H9 (cell line): ENCODE data around the gene SCFD2. TPM values are rescaled to one million over a fixed set of nuclear protein-coding genes. Genes with fewer than 3 reads are reported as not detected.

ENCODE experiments used
- DNase-seq: peaks from one replicate; pipeline ENCODE4 v3.0.0-alpha.2; 2017
- H2AFZ ChIP-seq: one replicate; pipeline ENCODE4 v1.6.1; 2013; ENCODE audit warnings: mild to moderate bottlenecking, low read length, control low read depth, moderate library complexity
- H2AK5ac ChIP-seq: 2 replicates; pipeline ENCODE4 v1.6.1; 2013; ENCODE audit warnings: low read length, control low read depth, mixed read lengths; ENCODE audit not compliant: insufficient read length
- H2BK120ac ChIP-seq: one replicate; pipeline ENCODE4 v1.6.1; 2013; ENCODE audit warnings: low read depth, mild to moderate bottlenecking, low read length, control low read depth, inconsistent platforms; ENCODE audit not compliant: poor library complexity, severe bottlenecking
- H2BK12ac ChIP-seq: 2 replicates; pipeline ENCODE4 v1.6.1; 2013; ENCODE audit warnings: low read length, control low read depth, mixed read lengths, low read depth; ENCODE audit not compliant: insufficient read length
- H2BK15ac ChIP-seq: 2 replicates; pipeline ENCODE4 v1.6.1; 2013; ENCODE audit warnings: low read depth, low read length, control low read depth
- H2BK20ac ChIP-seq: one replicate; pipeline ENCODE4 v1.6.1; 2013; ENCODE audit warnings: low read depth, mild to moderate bottlenecking, low read length, control low read depth, inconsistent platforms; ENCODE audit not compliant: poor library complexity, severe bottlenecking
- H2BK5ac ChIP-seq: 2 replicates; pipeline ENCODE4 v1.6.1; 2013; ENCODE audit warnings: low read length, control low read depth, mixed read lengths; ENCODE audit not compliant: insufficient read length
- H3K14ac ChIP-seq: 2 replicates; pipeline ENCODE4 v1.6.1; 2013; ENCODE audit warnings: low read length, control low read depth; ENCODE audit not compliant: insufficient read depth
- H3K18ac ChIP-seq: 2 replicates; pipeline ENCODE4 v1.6.1; 2013; ENCODE audit warnings: low read depth, mild to moderate bottlenecking, mixed read lengths, low read length, control low read depth; ENCODE audit not compliant: insufficient read length
- H3K23ac ChIP-seq: 2 replicates; pipeline ENCODE4 v1.6.1; 2013; ENCODE audit warnings: low read length, control low read depth, mixed read lengths, low read depth; ENCODE audit not compliant: insufficient read length
- H3K23me2 ChIP-seq: 2 replicates; pipeline ENCODE4 v1.6.1; 2013; ENCODE audit warnings: low read depth, mild to moderate bottlenecking, mixed read lengths, low read length, control low read depth; ENCODE audit not compliant: insufficient read length, poor library complexity, severe bottlenecking
- H3K27ac ChIP-seq: 2 replicates; pipeline ENCODE4 v1.5.1; 2013; ENCODE audit warnings: low read length, control low read depth, mixed read lengths, low read depth; ENCODE audit not compliant: insufficient read length
- H3K27me3 ChIP-seq: 2 replicates; pipeline ENCODE4 v1.6.1; 2013; ENCODE audit warnings: low read length, control low read depth, inconsistent platforms; ENCODE audit not compliant: insufficient read depth
- H3K4ac ChIP-seq: 2 replicates; pipeline ENCODE4 v1.6.1; 2013; ENCODE audit warnings: low read depth, mild to moderate bottlenecking, control low read depth, inconsistent platforms, low read length, moderate library complexity
- H3K4me1 ChIP-seq: 2 replicates; pipeline ENCODE4 v1.6.1; 2013; ENCODE audit warnings: low read length, control low read depth, inconsistent platforms; ENCODE audit not compliant: insufficient read depth
- H3K4me2 ChIP-seq: 2 replicates; pipeline ENCODE4 v1.6.1; 2013; ENCODE audit warnings: low read length, control low read depth, mixed read lengths; ENCODE audit not compliant: insufficient read length, insufficient read depth
- H3K56ac ChIP-seq: 2 replicates; pipeline ENCODE4 v1.6.1; 2013; ENCODE audit warnings: low read depth, mild to moderate bottlenecking, mixed read lengths, low read length, control low read depth; ENCODE audit not compliant: insufficient read length
- H3K79me1 ChIP-seq: 2 replicates; pipeline ENCODE4 v1.6.1; 2013; ENCODE audit warnings: low read depth, mild to moderate bottlenecking, moderate library complexity, low read length, control low read depth, inconsistent platforms; ENCODE audit not compliant: insufficient read depth, poor library complexity, severe bottlenecking
- H3K79me2 ChIP-seq: 2 replicates; pipeline ENCODE4 v1.6.1; 2013; ENCODE audit warnings: low read length, control low read depth, inconsistent platforms; ENCODE audit not compliant: insufficient read depth
- H3K9ac ChIP-seq: 2 replicates; pipeline ENCODE4 v1.6.1; 2013; ENCODE audit warnings: low read length, control low read depth, mixed read lengths; ENCODE audit not compliant: insufficient read length; ENCODE audit errors: extremely low read depth
- H3K9me3 ChIP-seq: one replicate; pipeline ENCODE4 v1.6.1; 2013; ENCODE audit warnings: low read depth, low read length, inconsistent platforms; ENCODE audit not compliant: control insufficient read depth
- H3T11ph ChIP-seq: one replicate; pipeline ENCODE4 v1.6.1; 2013; ENCODE audit warnings: mild to moderate bottlenecking, low read length, control low read depth, inconsistent platforms
- H4K20me1 ChIP-seq: one replicate; pipeline ENCODE4 v1.6.1; 2013; ENCODE audit not compliant: control insufficient read depth, insufficient read length, insufficient read depth
- H4K5ac ChIP-seq: 2 replicates; pipeline ENCODE4 v1.6.1; 2013; ENCODE audit warnings: low read depth, mild to moderate bottlenecking, mixed read lengths, low read length, control low read depth; ENCODE audit not compliant: insufficient read length
- H4K8ac ChIP-seq: replicated peaks from 2 replicates; pipeline ENCODE4 v1.6.1; 2013; ENCODE audit warnings: low read length, control low read depth, mixed read lengths, low read depth; ENCODE audit not compliant: insufficient read length
- H4K91ac ChIP-seq: 2 replicates; pipeline ENCODE4 v1.6.1; 2013; ENCODE audit warnings: low read depth, mild to moderate bottlenecking, moderate library complexity, mixed read lengths, low read length, control low read depth; ENCODE audit not compliant: insufficient read length
- H3K27ac Mint-ChIP-seq, 3 experiments: 2 replicates in 2 of 3; 3 replicates in 1 of 3; pipeline ENCODE4 v1.8.0; 2020 to 2021; ENCODE audit warnings: mixed read lengths in 3 of 3, mild to moderate bottlenecking in 1 of 3, moderate library complexity in 1 of 3
- H3K27me3 Mint-ChIP-seq: 2 replicates; pipeline ENCODE4 v1.8.0; 2021; ENCODE audit warnings: low read depth, mild to moderate bottlenecking, moderate library complexity, mixed read lengths
- H3K36me3 Mint-ChIP-seq, 3 experiments: 2 replicates in 2 of 3; 3 replicates in 1 of 3; pipeline ENCODE4 v1.8.0; 2020 to 2021; ENCODE audit warnings: low read depth in 3 of 3, mixed read lengths in 3 of 3; ENCODE audit not compliant: insufficient read depth in 1 of 3
- H3K4me1 Mint-ChIP-seq, 2 experiments: 2 replicates each; pipeline ENCODE4 v1.8.0; 2020; ENCODE audit warnings: mixed read lengths in 2 of 2
- H3K4me3 Mint-ChIP-seq, 2 experiments: 2 replicates in 1 of 2; 3 replicates in 1 of 2; pipeline ENCODE4 v1.8.0; 2020 to 2021; ENCODE audit warnings: mild to moderate bottlenecking in 2 of 2, mixed read lengths in 2 of 2, moderate library complexity in 1 of 2
- H3K9me3 Mint-ChIP-seq, 2 experiments: 2 replicates in 1 of 2; 3 replicates in 1 of 2; pipeline ENCODE4 v1.8.0; 2020; ENCODE audit warnings: mild to moderate bottlenecking in 2 of 2, mixed read lengths in 2 of 2, moderate library complexity in 1 of 2
- CTCF ChIP-seq: fragments of 200-600 bp; sonication (generic); conservative IDR thresholded peaks from 3 replicates; pipeline ENCODE4 v1.8.0; 2021; ENCODE audit warnings: antibody characterized with exemption, mild to moderate bottlenecking
- WGBS: extraction: QIAGEN DNeasy Blood & Tissue Kit; methylation state at CpG from one replicate; pipeline ENCODE4 v1.1.7; 2013; ENCODE audit warnings: missing lambda C conversion rate, low lambda C conversion rate, mixed read lengths; ENCODE audit not compliant: insufficient read length; ENCODE audit errors: extremely low coverage; 5-methylcytosine and 5-hydroxymethylcytosine counted together
- total RNA-seq: library from RNA; stranded (reverse); gene quantifications from 2 replicates; pipeline ENCODE4 v1.2.1, GENCODE V29; 2021

Gene SCFD2
- total RNA-seq, 1 experiment from 2014 or later = 10.1 TPM

- Mint-ChIP-seq H3K4me3 (peak overlapping the region in 1 of 2 experiments; percentile 9; a peak in 1 of 5 replicates), H3K36me3 (peaks cover 39 to 48% (median 47%) of the 10 kb centered on the region in 3 experiments), H3K9me3 (no peaks in the 10 kb centered on the region; a peak in 2 of 5 replicates), H3K27ac (peak overlapping the region in 2 of 3 experiments; percentile 47 to 89; a peak in 4 of 7 replicates), H3K4me1 (peaks cover 68 to 72% of the 10 kb centered on the region in 2 experiments), H3K27me3 (no peaks in the 10 kb centered on the region; the same call in 1 of the 2 replicates)
- H4K91ac ChIP-seq = no peak overlapping the region
- no peak overlapping the region for H2AFZ ChIP-seq
- H3K18ac ChIP-seq = no peak overlapping the region
- no peaks in the 10 kb centered on the region for H3K27me3 ChIP-seq
- peak; percentile 76 for DNase-seq
- H3K4me2 ChIP-seq = no peak overlapping the region
- no CpG with 5 or more reads among the region's 8 CpGs for WGBS
- H4K5ac ChIP-seq = no peak overlapping the region
- H2AK5ac ChIP-seq = no peak overlapping the region
- no peak overlapping the region for H3K23ac ChIP-seq
- H2BK120ac ChIP-seq = no peak overlapping the region
- H4K20me1 ChIP-seq = no peaks in the 10 kb centered on the region
- no peak overlapping the region for H3T11ph ChIP-seq
- no peak overlapping the region for H2BK5ac ChIP-seq
- H3K79me2 ChIP-seq = peaks cover under 1% of the 10 kb centered on the region; the same call in 1 of the 2 replicates
- H3K23me2 ChIP-seq = peaks cover 5% of the 10 kb centered on the region
- H3K4ac ChIP-seq = no peak overlapping the region
- no peak overlapping the region for H2BK12ac ChIP-seq
- TF ChIP-seq CTCF = no peak; the same call in 2 of the 3 replicates
- H2BK15ac ChIP-seq = no peak overlapping the region
- no peak overlapping the region for H2BK20ac ChIP-seq
- H3K79me1 ChIP-seq = no peaks in the 10 kb centered on the region
- H3K14ac ChIP-seq = no peak overlapping the region
- H3K9me3 ChIP-seq = no peaks in the 10 kb centered on the region
- peaks cover 2% of the 10 kb centered on the region; the same call in 1 of the 2 replicates for H3K4me1 ChIP-seq
- no peak overlapping the region for H3K27ac ChIP-seq
- H3K56ac ChIP-seq = no peak overlapping the region
- H3K9ac ChIP-seq = no peak overlapping the region
- no peak overlapping the region for H4K8ac ChIP-seq
Observed at GRCh38 chr4:52868133-52868532, 497.7 kb downstream of the SCFD2 start.
